Muscle layer of colon (tissue), 2 donors: ENCODE data around the gene PDE6H.
A peak's percentile ranks its signal among the peaks of the same experiment; 100 is the strongest.

Experiments used
- H3K27ac ChIP-seq: one replicate; pipeline ENCODE4 v1.7.0; 2013; ENCODE audit warnings: low read depth, mild to moderate bottlenecking, low read length, moderate library complexity
- H3K27me3 ChIP-seq, 2 donors: one replicate each; pipeline ENCODE4 v1.7.0; 2013; ENCODE audit warnings: low read length in 2 of 2, mild to moderate bottlenecking in 2 of 2; ENCODE audit not compliant: insufficient read depth in 2 of 2, control insufficient read depth in 1 of 2
- H3K36me3 ChIP-seq: one replicate; pipeline ENCODE4 v1.7.0; 2013; ENCODE audit warnings: mild to moderate bottlenecking, low read length; ENCODE audit not compliant: insufficient read depth
- H3K4me1 ChIP-seq: one replicate; pipeline ENCODE4 v1.7.0; 2013; ENCODE audit warnings: mild to moderate bottlenecking, low read length; ENCODE audit not compliant: insufficient read depth
- H3K4me3 ChIP-seq, 2 donors: one replicate each; pipeline ENCODE4 v1.7.0; 2013; ENCODE audit warnings: low read length in 2 of 2, low read depth in 1 of 2, mild to moderate bottlenecking in 1 of 2, moderate library complexity in 1 of 2
- H3K9ac ChIP-seq: one replicate; pipeline ENCODE4 v1.7.0; 2013; ENCODE audit warnings: low read length
- H3K9me3 ChIP-seq: one replicate; pipeline ENCODE4 v1.7.0; 2013; ENCODE audit warnings: mild to moderate bottlenecking, low read length
- donor health status: abdominal sarcoma.
- donor health status: Adenocarcinoma of cecum.

Gene PDE6H

DNA sequence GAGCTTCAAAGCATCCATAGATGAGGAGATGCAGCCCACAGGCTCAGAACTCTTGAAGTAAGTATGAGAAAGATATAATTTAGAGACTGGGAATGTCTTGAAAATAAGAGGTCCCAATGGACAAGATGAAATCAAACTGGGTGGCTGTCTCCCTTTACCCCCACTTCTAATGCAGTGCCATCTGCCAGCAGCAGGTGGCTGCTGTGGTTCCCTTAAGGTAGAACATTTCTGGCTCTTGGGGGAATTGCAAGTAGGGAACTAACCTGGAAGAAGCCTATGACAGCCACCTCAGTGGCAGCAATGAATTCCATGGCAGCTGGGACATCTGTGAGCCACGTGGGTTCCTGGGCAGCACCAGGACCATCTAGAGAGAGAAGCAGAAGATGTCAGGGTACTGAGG lies 35.2 kb upstream of the PDE6H start:
- H3K4me1 ChIP-seq: peaks cover 3% of the 10 kb centered on the region
- no peaks in the 10 kb centered on the region for H3K27me3 ChIP-seq
- no peak overlapping the region for H3K4me3 ChIP-seq
- H3K36me3 ChIP-seq: no peaks in the 10 kb centered on the region
- no peak overlapping the region for H3K9ac ChIP-seq
- H3K9me3 ChIP-seq: no peaks in the 10 kb centered on the region
- no peak overlapping the region for H3K27ac ChIP-seq

DNA sequence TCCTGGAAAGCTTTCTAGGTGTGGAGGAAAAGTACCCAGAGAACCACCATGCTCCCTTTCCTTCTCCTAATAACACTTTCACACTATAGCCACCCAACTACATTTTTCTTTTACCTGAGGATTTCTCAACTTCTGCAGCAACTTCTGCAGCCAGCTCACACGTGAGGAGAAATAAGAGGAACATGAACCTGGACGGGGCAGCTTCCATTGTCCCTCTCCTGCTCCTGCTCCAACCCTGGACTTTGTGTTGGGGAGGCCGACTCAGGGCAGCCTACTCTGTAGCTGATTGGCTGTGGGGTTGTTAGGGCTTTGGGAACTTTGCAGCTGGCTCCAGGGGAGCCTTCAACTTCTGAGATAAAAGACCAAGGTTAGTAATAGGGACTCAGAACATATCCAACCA lies 34.5 kb upstream of the PDE6H start, which contains the start of gene ERP27:
ERP27 (minus strand) TSS at position 237 of the 400 bp plus-strand sequence; CDS start at position 208, 29 bp downstream.
- Histone ChIP-seq H3K27me3 (no peaks in the 10 kb centered on the region), H3K9ac (no peak within 1 kb of the TSS), H3K4me3 (no peak within 1 kb of the TSS), H3K4me1 (peaks cover 3% of the 10 kb centered on the region), H3K27ac (no peak within 1 kb of the TSS), H3K9me3 (no peaks in the 10 kb centered on the region), H3K36me3 (no peaks in the 10 kb centered on the region)

DNA sequence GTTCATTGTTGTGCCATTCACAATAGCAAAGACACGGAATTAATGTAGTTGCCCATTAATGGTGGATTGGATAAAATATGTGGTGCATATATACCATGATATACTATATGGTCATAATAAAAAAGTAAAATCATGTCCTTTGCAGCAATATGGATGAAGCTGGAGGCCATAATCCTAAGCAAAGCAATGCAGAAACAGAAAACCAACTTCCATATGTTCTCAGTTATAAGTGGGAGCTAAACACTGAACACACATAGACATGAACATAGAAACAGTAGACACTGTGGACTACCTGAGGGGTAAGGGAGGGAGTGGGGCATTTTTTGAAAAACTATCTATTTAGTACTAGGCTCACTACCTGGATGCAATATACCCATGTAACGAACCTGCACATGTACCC lies 31.5 kb upstream of the PDE6H start:
- no peaks in the 10 kb centered on the region for H3K9me3 ChIP-seq
- H3K36me3 ChIP-seq: no peaks in the 10 kb centered on the region
- no peak overlapping the region for H3K4me3 ChIP-seq
- H3K27me3 ChIP-seq: no peaks in the 10 kb centered on the region
- no peak overlapping the region for H3K27ac ChIP-seq
- H3K4me1 ChIP-seq: peaks cover 3% of the 10 kb centered on the region
- no peak overlapping the region for H3K9ac ChIP-seq

DNA sequence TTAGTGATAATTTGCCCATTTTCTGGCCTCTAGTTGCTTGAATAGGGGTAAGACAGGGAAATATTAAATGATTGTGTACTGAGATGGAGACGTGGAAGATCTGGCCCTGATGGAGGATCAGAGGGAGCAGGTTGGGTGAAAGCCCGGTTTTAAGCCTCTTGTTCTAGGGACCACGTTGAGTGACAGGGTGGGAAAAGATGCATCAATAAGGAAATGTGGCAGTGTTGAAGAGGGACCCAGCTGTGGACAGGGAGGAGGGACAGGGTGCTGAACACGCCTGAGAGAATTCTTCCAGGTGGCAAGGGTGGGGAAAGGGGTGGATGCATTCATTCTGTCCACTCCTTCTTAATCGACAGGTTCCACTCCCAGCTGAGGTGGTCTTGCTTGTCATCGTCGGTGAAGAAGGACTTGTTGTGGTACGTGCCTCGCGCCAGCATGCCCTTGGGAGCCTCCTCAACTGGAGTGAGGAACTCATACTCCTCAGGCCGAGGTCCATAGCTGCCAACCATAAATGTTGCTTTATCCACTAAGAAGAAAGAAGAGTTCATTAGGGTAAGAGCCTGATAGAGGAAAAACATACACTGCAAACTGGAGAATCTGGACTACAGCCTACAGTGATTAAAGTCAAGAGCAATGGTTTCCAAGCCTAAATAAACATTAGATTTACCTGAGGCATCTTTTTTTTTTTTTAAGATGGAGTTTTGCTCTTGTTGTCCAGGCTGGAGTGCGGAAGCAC lies 30.5 kb upstream of the PDE6H start:
- no peak overlapping the region for H3K9ac ChIP-seq
- H3K27ac ChIP-seq: no peak overlapping the region
- no peaks in the 10 kb centered on the region for H3K9me3 ChIP-seq
- no peaks in the 10 kb centered on the region for H3K36me3 ChIP-seq
- no peak overlapping the region for H3K4me3 ChIP-seq
- H3K27me3 ChIP-seq: no peaks in the 10 kb centered on the region
- H3K4me1 ChIP-seq: peaks cover 4% of the 10 kb centered on the region

DNA sequence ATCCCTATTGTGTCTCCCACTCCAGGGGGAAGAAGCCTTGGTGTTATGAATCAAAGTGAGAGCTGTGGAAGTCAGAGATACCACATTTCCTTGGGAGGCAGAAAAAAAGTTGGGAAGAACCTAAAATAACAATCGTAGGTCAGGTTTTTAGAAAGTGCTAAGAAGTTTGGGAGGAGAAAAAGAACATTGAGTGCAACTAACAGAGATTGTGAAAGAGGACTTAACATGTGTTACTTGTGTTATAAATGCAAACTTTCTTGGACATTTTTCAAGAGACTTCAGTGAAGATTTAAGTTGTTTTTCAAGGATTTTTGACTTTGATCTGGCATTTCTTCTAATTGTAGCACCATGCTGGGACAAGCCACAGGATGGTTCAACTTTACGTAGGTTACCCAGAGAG lies 26.7 kb upstream of the PDE6H start:
- H3K9me3 ChIP-seq: no peaks in the 10 kb centered on the region
- no peaks in the 10 kb centered on the region for H3K27me3 ChIP-seq
- no peak overlapping the region for H3K27ac ChIP-seq
- H3K9ac ChIP-seq: no peak overlapping the region
- H3K36me3 ChIP-seq: no peaks in the 10 kb centered on the region
- H3K4me1 ChIP-seq: peaks cover 21% of the 10 kb centered on the region
- no peak overlapping the region for H3K4me3 ChIP-seq

DNA sequence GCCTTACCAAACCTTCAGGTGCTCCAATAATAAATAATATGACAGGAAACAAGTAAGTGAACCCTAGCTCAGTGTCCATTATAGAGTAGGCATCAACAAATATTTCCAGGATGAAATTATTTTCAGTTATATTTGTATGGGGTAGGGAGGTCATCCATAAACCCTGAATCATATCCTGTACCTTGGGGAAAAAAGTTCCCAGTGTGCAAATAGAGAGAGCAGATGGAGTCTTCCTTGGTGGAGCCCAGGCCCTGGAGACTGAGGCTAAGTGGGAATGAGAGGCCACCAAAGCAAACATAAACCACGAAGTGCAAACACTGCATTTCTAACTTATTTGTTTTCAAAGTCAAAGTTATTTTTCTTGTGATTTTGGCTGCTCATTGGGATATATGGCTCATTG lies 26.0 kb upstream of the PDE6H start:
- no peak overlapping the region for H3K9ac ChIP-seq
- no peaks in the 10 kb centered on the region for H3K36me3 ChIP-seq
- no peak overlapping the region for H3K27ac ChIP-seq
- H3K27me3 ChIP-seq: no peaks in the 10 kb centered on the region
- no peak overlapping the region for H3K4me3 ChIP-seq
- H3K9me3 ChIP-seq: no peaks in the 10 kb centered on the region
- H3K4me1 ChIP-seq: peaks cover 25% of the 10 kb centered on the region

DNA sequence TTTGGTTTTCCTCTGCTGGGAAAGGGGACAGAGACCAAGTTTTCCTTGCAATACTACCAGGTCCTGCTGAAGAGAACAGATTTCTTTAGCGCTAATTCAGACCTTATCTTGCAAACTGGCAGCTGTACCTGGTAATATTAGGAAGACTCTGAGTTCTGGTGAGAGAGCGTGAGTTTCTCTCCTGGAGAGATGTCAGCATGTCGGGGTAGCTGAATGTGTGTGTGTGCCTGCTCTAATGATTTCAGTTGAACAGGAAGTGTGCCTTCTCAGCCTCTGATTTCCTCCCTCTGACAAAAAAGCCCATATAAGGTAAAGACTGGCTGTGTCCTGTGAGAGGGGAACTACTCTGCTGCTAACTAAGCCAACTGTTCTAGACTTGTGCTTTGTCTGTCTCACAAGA lies 24.2 kb upstream of the PDE6H start:
- Histone ChIP-seq H3K9ac (no peak overlapping the region), H3K4me1 (peaks cover 35% of the 10 kb centered on the region), H3K9me3 (no peaks in the 10 kb centered on the region), H3K36me3 (no peaks in the 10 kb centered on the region), H3K4me3 (no peak overlapping the region), H3K27me3 (no peaks in the 10 kb centered on the region), H3K27ac (peak overlapping the region; percentile 80)

DNA sequence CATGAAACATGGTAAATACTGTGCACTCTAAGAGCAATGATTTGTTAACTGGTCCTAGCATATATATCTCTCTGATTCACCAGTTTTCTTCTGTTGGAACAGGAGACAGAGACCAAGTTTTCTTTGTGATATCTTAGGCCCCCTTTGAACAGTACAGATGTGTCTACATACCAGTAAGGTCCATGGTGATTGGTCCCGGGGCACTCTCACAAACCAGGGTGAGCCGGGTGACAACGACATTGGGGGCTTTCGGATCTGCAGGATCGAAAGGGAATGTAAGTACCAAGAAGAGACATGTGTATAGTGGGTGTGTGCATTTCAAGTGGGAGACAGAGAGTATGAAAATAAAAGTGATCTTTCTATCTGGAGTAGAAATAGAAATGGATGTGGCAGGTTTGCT lies 23.2 kb upstream of the PDE6H start:
- no peaks in the 10 kb centered on the region for H3K9me3 ChIP-seq
- H3K4me1 ChIP-seq: peaks cover 35% of the 10 kb centered on the region
- no peaks in the 10 kb centered on the region for H3K36me3 ChIP-seq
- no peaks in the 10 kb centered on the region for H3K27me3 ChIP-seq
- H3K27ac ChIP-seq: peak overlapping the region; percentile 80
- no peak overlapping the region for H3K4me3 ChIP-seq
- no peak overlapping the region for H3K9ac ChIP-seq

DNA sequence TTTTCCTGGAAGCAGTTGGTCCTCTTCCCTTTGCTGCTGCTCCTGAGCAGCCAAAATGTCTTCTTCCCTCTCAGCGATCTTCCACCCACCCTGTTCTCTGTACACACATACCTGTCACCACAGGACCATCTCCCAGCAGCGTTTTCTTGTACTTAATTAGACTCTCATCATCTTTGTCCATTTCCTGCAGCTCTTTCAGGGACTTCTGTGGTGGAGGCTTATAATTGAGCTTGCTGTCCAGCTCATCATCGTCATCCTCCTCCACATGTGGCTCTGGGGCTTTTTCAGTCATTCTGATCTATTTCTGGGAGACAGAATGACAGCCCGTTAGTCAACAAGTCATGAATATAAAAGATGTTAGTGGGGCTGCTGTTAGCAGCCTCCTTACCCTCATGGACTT lies 22.4 kb upstream of the PDE6H start:
- Histone ChIP-seq H3K27ac (no peak overlapping the region), H3K4me3 (no peak overlapping the region), H3K9me3 (no peaks in the 10 kb centered on the region), H3K36me3 (no peaks in the 10 kb centered on the region), H3K9ac (no peak overlapping the region), H3K4me1 (peaks cover 35% of the 10 kb centered on the region), H3K27me3 (no peaks in the 10 kb centered on the region)

DNA sequence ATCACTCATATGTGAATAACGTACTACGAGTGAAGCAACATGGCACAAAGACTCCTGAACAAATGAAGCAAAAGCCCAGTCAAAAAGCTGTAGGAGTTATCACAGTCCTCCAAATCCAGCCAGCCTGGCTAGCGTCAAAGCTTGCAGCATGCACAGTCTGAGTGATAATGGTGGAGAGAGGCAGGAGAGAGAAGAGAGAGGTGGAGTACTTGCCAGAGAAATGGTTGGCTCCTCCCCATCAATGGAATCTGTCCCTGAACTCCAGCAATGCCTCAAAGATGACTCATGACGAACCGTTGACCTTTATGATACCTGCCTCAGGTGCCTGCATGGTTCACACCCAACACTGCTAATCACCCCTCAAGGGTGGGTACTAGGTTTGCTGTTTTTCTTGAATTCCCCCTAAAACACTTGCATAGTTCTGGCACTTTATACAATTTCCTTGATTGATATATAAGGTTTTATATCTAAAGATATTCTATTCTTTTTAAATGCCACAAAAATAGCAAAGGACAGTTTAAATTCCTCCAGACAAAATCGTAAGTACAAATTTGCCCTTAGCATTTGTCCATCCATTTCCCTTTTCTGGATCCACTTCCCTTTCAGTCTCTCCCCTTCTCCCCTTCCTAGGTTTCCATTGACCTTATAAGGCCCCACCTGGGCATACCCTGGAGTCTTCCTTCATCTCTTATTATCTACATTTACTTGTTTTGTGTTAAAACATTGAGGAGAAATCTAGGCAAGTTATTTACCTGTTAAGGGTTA lies 21.7 kb upstream of the PDE6H start:
- H3K9me3 ChIP-seq: no peaks in the 10 kb centered on the region
- H3K4me1 ChIP-seq: peaks cover 35% of the 10 kb centered on the region
- no peak overlapping the region for H3K9ac ChIP-seq
- H3K27ac ChIP-seq: no peak overlapping the region
- H3K36me3 ChIP-seq: no peaks in the 10 kb centered on the region
- no peak overlapping the region for H3K4me3 ChIP-seq
- no peaks in the 10 kb centered on the region for H3K27me3 ChIP-seq

DNA sequence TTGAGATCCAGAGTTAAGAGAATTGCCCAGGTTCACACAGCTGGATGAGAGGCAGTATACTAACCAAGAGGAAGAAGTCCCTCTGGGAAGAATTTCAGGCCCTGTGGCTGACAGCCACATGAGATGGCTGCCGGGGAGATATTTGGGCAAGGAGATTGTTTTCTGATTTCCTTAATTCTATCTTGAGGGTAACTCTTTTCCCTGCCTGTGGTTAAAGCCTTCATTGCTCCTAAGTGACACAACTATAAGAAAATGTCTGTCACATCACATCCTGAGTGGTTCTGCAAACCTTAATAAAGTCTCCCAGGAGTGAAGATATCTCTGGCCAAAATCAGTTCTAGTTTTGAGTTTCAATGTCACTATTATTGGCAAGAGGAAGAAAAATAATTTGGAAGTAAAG lies 21.0 kb upstream of the PDE6H start:
- no peak overlapping the region for H3K9ac ChIP-seq
- peak overlapping the region; percentile 65 for H3K27ac ChIP-seq
- peaks cover 41% of the 10 kb centered on the region for H3K4me1 ChIP-seq
- no peaks in the 10 kb centered on the region for H3K9me3 ChIP-seq
- no peak overlapping the region for H3K4me3 ChIP-seq
- H3K36me3 ChIP-seq: no peaks in the 10 kb centered on the region
- no peaks in the 10 kb centered on the region for H3K27me3 ChIP-seq
